AG08395 (cell line): ENCODE data around the gene BMX.

Experiments used
- DNase-seq: peaks from one replicate; pipeline ENCODE4 v3.0.0; 2012; ENCODE audit warnings: mixed read lengths, low spot score

Gene BMX

DNA sequence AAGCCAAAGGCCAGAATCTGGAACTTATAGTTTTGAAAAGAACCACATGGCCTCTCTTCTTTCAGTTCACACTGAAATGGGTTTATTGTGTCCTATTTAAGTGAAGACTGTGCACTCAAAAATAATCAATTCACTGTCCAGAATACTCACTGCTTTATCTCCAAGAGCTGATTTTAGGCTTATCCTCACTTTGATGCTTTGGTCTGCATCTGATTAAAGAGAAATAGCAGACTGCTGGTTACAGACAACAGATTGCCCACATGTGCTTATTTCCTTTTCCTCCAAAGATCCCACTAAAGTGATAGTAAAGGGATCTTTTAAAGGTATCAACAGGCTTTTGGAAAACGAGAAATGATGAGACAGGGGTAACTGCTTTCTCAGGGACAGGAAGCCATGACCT lies 69.5 kb downstream of the BMX start:
- no peak for DNase-seq

DNA sequence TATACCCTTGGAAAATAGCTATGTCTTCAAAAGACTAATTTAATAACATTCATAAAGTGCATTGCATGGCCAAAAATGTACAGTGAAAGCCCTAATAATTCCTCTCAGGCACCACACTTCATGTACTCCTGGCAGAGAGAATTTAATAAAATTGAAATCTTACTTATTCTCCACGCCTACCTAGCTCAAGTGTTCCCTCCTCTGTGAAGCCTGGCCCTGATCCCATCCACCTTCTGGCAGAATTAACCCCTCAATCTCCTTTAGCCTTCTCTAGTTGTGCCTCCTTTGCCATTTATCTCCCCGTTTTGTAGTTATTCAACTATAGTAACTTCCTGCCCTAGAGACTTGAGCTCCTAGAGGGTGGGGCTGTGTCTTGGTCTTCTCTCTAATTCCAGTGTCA lies 73.4 kb downstream of the BMX start:
- no peak for DNase-seq

- DNase-seq: no peak
Observed at GRCh38 chrX:15576019-15576418, 75.4 kb downstream of the BMX start.

DNA sequence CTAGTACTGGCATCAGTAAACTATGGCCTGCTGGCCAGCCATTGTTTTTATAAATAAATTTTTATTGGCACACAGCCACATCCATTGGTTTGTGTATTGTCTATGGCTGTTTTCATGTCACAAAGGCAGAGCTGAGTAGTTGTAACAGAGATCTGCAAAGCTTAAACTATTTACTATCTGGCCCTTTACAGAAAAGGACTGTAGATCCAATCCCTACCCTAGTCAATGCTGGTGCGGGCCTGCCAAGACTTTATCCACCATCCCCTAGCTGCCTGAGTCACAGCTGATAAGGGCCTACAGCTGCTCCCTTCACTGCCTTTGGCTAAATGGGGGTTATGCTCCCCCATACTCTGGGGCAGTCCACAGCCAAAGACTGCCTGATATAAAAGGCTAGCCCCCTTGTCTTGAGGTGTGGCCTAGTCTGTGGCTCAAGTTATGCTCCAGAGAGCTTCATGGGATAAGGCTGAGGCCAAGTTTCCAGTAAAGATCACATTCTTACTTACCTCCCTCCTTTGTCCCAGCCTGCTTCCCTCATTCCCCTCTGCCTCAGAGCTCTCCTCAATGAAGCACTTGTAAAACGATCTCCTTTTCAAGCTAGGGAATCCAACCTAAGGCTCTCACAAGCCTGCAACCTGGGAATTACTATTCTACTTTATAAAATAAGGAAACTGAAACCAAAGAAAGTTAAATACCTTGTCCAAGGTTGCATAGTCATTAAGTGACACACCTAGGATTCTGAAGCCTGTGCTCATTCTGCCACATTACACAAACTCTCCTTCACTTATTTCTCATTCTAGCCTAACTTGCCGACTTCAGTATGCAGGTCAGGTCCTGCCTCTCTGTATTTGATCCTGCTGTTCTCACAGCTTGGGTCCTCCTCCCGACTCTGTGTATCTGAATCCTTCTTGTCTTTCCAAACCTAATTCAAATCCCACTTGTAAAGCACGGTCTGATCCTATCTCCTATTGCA lies 79.5 kb downstream of the BMX start:
- no peak for DNase-seq

- no peak for DNase-seq
Observed at GRCh38 chrX:15594371-15594770, 93.8 kb downstream of the BMX start.

- no peak for DNase-seq
Observed at GRCh38 chrX:15598026-15598425, 97.4 kb downstream of the BMX start.

GRCh38 chrX:15599461-15599860 lies 98.9 kb downstream of the BMX start:
- no peak for DNase-seq

- DNase-seq: no peak
Observed at GRCh38 chrX:15600049-15600448, 99.4 kb downstream of the BMX start.

- DNase-seq: no peak
Observed at GRCh38 chrX:15600745-15601144, 100.1 kb downstream of the BMX start, which contains the start of gene ACE2. Gene ACE2 (minus strand): TSS chrX:15600960. CDS start chrX:15600911, 49 bp downstream.

DNA sequence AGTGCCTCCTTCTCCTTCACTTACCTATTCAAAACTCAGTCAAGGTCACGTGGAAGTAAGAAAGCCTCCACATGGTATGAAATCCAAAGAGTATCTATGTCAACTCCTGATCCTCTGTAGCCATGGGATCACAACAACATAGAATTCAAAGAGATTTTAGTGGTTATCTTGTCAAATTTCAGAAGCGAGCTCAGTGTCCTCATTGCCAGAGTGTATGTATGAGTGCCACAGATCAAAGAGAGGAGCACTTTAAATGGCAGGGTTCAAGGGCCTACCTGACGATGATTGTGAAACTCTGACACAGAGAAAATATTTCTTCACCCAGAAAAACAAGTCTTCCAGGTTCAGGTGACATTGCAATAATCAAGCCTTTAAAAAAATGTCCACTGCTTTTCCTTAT lies 101.3 kb downstream of the BMX start:
- DNase-seq: no peak

- DNase-seq: no peak
Observed at GRCh38 chrX:15602761-15603160, 102.2 kb downstream of the BMX start.

GRCh38 chrX:15605226-15605625 lies 104.6 kb downstream of the BMX start:
- no peak for DNase-seq
